GM18520 (cell line): ENCODE measurements around the gene GPR161.

Experiments
- ATAC-seq: cut with Tn5 transposase; IDR thresholded peaks from one replicate; pipeline ENCODE4 v1.9.1; 2021; ENCODE audit not compliant: unreplicated experiment

The GPR161 gene

GRCh38 chr1:168110896-168111545 is 25.7 kb downstream of the GPR161 start:
- no peak for ATAC-seq

GRCh38 chr1:168106274-168106673 is 30.5 kb downstream of the GPR161 start:
- ATAC-seq = no peak

GRCh38 chr1:168105846-168106245 is 30.9 kb downstream of the GPR161 start:
- ATAC-seq = no peak

GRCh38 chr1:168104535-168104934 is 32.2 kb downstream of the GPR161 start:
- no peak for ATAC-seq

GRCh38 chr1:168102487-168102886 is 34.2 kb downstream of the GPR161 start:
- no peak for ATAC-seq

- no peak for ATAC-seq
These were observed 35.4 kb downstream of the GPR161 start for GRCh38 chr1:168101336-168101735.

GRCh38 chr1:168100315-168101002 is 36.3 kb downstream of the GPR161 start:
- no peak for ATAC-seq

GRCh38 chr1:168099337-168099801 is 37.4 kb downstream of the GPR161 start:
- ATAC-seq = no peak

- ATAC-seq = no peak
These were observed 38.0 kb downstream of the GPR161 start for GRCh38 chr1:168098534-168099320.

GRCh38 chr1:168097921-168098528 is 38.7 kb downstream of the GPR161 start:
- no peak for ATAC-seq

- no peak for ATAC-seq
These were observed 40.2 kb downstream of the GPR161 start for GRCh38 chr1:168096296-168097165.

GRCh38 chr1:168095476-168095875 is 41.3 kb downstream of the GPR161 start:
- no peak for ATAC-seq

- ATAC-seq = no peak
These were observed 43.1 kb downstream of the GPR161 start for GRCh38 chr1:168093616-168094015.

- no peak for ATAC-seq
These were observed 44.0 kb downstream of the GPR161 start for GRCh38 chr1:168092566-168093355.

- ATAC-seq = no peak
These were observed 44.8 kb downstream of the GPR161 start for GRCh38 chr1:168091720-168092550.

GRCh38 chr1:168091063-168091462 is 45.7 kb downstream of the GPR161 start:
- no peak for ATAC-seq

GRCh38 chr1:168090395-168090794 is 46.3 kb downstream of the GPR161 start:
- ATAC-seq = no peak

GRCh38 chr1:168089979-168090337 is 46.8 kb downstream of the GPR161 start:
- ATAC-seq = no peak
